Measurements from ENCODE around the gene NATD1. TPM values are rescaled to one million over a fixed set of nuclear protein-coding genes. Genes with fewer than 3 reads are reported as not detected.

NATD1 gene
- total and polyA plus RNA-seq, 4 donors, result 1.4 to 24.5 (median 2.9) TPM

DNA sequence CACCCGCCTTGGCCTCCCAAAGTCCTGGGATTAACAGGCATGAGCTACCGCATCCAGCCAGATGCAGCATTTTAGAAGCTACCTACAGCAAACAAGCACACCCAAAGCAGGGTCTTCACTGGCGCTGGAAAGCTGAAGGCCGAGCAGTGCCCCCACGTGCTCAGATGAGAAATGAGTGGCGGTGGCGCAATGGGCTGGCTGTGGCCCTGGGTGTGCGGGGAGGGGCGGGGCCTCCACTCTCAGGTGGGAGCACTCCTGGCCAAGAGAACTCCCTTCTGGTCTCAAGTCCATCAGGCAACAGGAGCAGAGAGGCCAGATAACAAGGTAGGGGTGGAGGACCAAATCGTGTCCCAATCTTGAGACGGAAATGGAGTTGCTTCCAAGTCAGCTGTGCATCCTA, 51.3 kb downstream of the NATD1 start:
- TF ChIP-seq SP1 (IDR thresholded peaks at IDR 0.05) (no peak), FOXA2 (IDR thresholded peaks at IDR 0.05) (no peak), EGR1 (IDR thresholded peaks at IDR 0.05; ENCODE audit: low read depth in 2 of 2) (no peak), FOXA1 (IDR thresholded peaks at IDR 0.05) (no peak), TAF1 (conservative IDR thresholded peaks at IDR 0.05) (no peak), YY1 (IDR thresholded peaks at IDR 0.05) (no peak)
- TF ChIP-seq, protein P1, sequence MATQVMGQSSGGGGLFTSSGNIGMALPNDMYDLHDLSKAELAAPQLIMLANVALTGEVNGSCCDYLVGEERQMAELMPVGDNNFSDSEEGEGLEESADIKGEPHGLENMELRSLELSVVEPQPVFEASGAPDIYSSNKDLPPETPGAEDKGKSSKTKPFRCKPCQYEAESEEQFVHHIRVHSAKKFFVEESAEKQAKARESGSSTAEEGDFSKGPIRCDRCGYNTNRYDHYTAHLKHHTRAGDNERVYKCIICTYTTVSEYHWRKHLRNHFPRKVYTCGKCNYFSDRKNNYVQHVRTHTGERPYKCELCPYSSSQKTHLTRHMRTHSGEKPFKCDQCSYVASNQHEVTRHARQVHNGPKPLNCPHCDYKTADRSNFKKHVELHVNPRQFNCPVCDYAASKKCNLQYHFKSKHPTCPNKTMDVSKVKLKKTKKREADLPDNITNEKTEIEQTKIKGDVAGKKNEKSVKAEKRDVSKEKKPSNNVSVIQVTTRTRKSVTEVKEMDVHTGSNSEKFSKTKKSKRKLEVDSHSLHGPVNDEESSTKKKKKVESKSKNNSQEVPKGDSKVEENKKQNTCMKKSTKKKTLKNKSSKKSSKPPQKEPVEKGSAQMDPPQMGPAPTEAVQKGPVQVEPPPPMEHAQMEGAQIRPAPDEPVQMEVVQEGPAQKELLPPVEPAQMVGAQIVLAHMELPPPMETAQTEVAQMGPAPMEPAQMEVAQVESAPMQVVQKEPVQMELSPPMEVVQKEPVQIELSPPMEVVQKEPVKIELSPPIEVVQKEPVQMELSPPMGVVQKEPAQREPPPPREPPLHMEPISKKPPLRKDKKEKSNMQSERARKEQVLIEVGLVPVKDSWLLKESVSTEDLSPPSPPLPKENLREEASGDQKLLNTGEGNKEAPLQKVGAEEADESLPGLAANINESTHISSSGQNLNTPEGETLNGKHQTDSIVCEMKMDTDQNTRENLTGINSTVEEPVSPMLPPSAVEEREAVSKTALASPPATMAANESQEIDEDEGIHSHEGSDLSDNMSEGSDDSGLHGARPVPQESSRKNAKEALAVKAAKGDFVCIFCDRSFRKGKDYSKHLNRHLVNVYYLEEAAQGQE (IDR thresholded peaks at IDR 0.05), result no peak
- TF ChIP-seq, protein P2, sequence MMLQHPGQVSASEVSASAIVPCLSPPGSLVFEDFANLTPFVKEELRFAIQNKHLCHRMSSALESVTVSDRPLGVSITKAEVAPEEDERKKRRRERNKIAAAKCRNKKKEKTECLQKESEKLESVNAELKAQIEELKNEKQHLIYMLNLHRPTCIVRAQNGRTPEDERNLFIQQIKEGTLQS (IDR thresholded peaks at IDR 0.05), result no peak
- TF ChIP-seq, protein P3, sequence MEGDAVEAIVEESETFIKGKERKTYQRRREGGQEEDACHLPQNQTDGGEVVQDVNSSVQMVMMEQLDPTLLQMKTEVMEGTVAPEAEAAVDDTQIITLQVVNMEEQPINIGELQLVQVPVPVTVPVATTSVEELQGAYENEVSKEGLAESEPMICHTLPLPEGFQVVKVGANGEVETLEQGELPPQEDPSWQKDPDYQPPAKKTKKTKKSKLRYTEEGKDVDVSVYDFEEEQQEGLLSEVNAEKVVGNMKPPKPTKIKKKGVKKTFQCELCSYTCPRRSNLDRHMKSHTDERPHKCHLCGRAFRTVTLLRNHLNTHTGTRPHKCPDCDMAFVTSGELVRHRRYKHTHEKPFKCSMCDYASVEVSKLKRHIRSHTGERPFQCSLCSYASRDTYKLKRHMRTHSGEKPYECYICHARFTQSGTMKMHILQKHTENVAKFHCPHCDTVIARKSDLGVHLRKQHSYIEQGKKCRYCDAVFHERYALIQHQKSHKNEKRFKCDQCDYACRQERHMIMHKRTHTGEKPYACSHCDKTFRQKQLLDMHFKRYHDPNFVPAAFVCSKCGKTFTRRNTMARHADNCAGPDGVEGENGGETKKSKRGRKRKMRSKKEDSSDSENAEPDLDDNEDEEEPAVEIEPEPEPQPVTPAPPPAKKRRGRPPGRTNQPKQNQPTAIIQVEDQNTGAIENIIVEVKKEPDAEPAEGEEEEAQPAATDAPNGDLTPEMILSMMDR (IDR thresholded peaks at IDR 0.05; ENCODE audit: low read depth, low read length, missing input control), result no peak
- no peaks in the 10 kb centered on the region for H3K9me3 ChIP-seq (ENCODE audit: control insufficient read depth in 4 of 4, low read length in 3 of 4)
- no peak overlapping the region for H3K4me3 ChIP-seq (ENCODE audit: low read depth in 1 of 3, low read length in 3 of 3)
- H3K4me1 ChIP-seq (ENCODE audit: control insufficient read depth in 4 of 4, insufficient read depth in 4 of 4, low read length in 3 of 4), result peaks cover 0 to 3% (median 0%) of the 10 kb centered on the region in 4 donors
- no peaks in the 10 kb centered on the region for H3K27me3 ChIP-seq (ENCODE audit: control insufficient read depth in 4 of 4, insufficient read depth in 4 of 4, low read length in 3 of 4)
- WGBS, result 96% methylated on average over 11 of the region's 11 CpGs
- H3K27ac ChIP-seq (ENCODE audit: low read depth in 1 of 2, low read length in 2 of 2), result no peak overlapping the region
- no peak for DNase-seq (ENCODE audit: low spot score)
- H3K36me3 ChIP-seq (ENCODE audit: control insufficient read depth in 4 of 4, insufficient read depth in 3 of 4, low read depth in 1 of 4, low read length in 3 of 4), result peaks cover 5 to 16% (median 10%) of the 10 kb centered on the region in 4 donors
- no peak overlapping the region for H3K9ac ChIP-seq (ENCODE audit: low read depth in 1 of 2, low read length in 2 of 2)

DNA sequence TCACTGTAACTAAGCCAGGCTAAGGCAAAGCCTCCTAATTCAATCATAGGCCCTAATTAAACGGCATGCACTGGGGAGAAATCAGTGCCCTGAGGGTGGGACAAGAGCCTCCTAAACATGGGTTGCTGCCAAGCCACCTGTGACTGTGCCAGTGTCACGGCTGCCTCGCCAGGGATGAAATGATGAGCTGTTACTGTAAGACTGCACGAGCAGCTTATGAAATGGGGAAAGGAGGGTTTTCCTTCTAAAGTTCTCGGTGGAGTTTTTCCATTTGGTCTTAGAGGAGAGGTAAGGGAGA, 52.0 kb downstream of the NATD1 start:
- TF ChIP-seq EGR1 (IDR thresholded peaks at IDR 0.05; ENCODE audit: low read depth in 2 of 2), result no peak
- TF ChIP-seq, protein P1 (IDR thresholded peaks at IDR 0.05), result no peak
- H3K4me3 ChIP-seq (ENCODE audit: low read depth in 1 of 3, low read length in 3 of 3), result no peak overlapping the region
- H3K27ac ChIP-seq (ENCODE audit: low read depth in 1 of 2, low read length in 2 of 2), result no peak overlapping the region
- WGBS, result 88% methylated on average over 5 of the region's 5 CpGs
- peaks cover 5 to 18% (median 11%) of the 10 kb centered on the region in 4 donors for H3K36me3 ChIP-seq (ENCODE audit: control insufficient read depth in 4 of 4, insufficient read depth in 3 of 4, low read depth in 1 of 4, low read length in 3 of 4)
- DNase-seq (ENCODE audit: low spot score), result no peak
- peaks cover 0 to 3% (median 0%) of the 10 kb centered on the region in 4 donors for H3K4me1 ChIP-seq (ENCODE audit: control insufficient read depth in 4 of 4, insufficient read depth in 4 of 4, low read length in 3 of 4)
- no peaks in the 10 kb centered on the region for H3K27me3 ChIP-seq (ENCODE audit: control insufficient read depth in 4 of 4, insufficient read depth in 4 of 4, low read length in 3 of 4)
- no peaks in the 10 kb centered on the region for H3K9me3 ChIP-seq (ENCODE audit: control insufficient read depth in 4 of 4, low read length in 3 of 4)
- H3K9ac ChIP-seq (ENCODE audit: low read depth in 1 of 2, low read length in 2 of 2), result no peak overlapping the region

Data from liver (tissue), 9 donors.